Measurements from ENCODE around the gene TNS1. TPM values are rescaled to one million over a fixed set of nuclear protein-coding genes. Genes with fewer than 3 reads are reported as not detected.
A peak's percentile ranks its signal among the peaks of the same experiment; 100 is the strongest.

TNS1 gene
- total RNA-seq, 1 experiment from 2014 or later = 0.49 TPM

GRCh38 chr2:217756375-217757107 is 246.3 kb downstream of the TNS1 start:
- no TSS peak for BruUV-seq (replicated peaks)
- in situ Hi-C loops (cut with HindIII; ENCODE audit: low pct_unique_long_range_greater_than_20kb, low sequenced_read_pairs) = no loop called here
- CTCF ChIA-PET = no interaction called here

More at GRCh38 chr2:217756375-217757107, 246.3 kb downstream of the TNS1 start:
- intact Hi-C loops (cut with micrococcal nuclease; ENCODE audit: unreplicated experiment) = no loop called here
- TF ChIP-seq CTCF (IDR thresholded peaks at IDR 0.05) (peak; percentile 91), POLR2AphosphoS5 (IDR thresholded peaks at IDR 0.05; ENCODE audit: low read depth, low read length) (no peak), SIN3A (IDR thresholded peaks at IDR 0.05; ENCODE audit: borderline replicate concordance, insufficient read depth, low read depth, low read length) (no peak), REST (IDR thresholded peaks at IDR 0.05; ENCODE audit: insufficient read depth in 1 of 2, low read depth in 2 of 2, low read length in 1 of 2) (no peak), TCF7L2 (IDR thresholded peaks at IDR 0.05; ENCODE audit: low read depth, low read length) (no peak)
- no peaks in the 10 kb centered on the region for H3K4me1 ChIP-seq (ENCODE audit: control insufficient read depth, insufficient read depth, low read length)
- ATAC-seq = peak; percentile 87
- peaks cover 5% of the 10 kb centered on the region; the same call in 1 of the 2 replicates for H3K27me3 ChIP-seq (ENCODE audit: control insufficient read depth, insufficient read depth, low read length)
- POLR2A ChIA-PET = no interaction called here
- 0 out of 2 replicates have a peak, but pooled peaks cover under 1% of the 10 kb centered on the region for H3K9me3 ChIP-seq (ENCODE audit: control insufficient read depth, insufficient read depth, low read depth, low read length)
- H3K27ac ChIP-seq (ENCODE audit: low read length) = no peak overlapping the region
- H3K4me3 ChIP-seq (ENCODE audit: low read depth in 2 of 2, low read length in 2 of 2) = no peak overlapping the region
- H3K36me3 ChIP-seq (ENCODE audit: control insufficient read depth, insufficient read depth, low read length) = no peaks in the 10 kb centered on the region
- no peak for DNase-seq (ENCODE audit: low read depth, low spot score)

All from Panc1 (cell line).